Measurements from ENCODE around the gene TMEM204. TPM values are rescaled to one million over a fixed set of nuclear protein-coding genes. Genes with fewer than 3 reads are reported as not detected.

TMEM204 gene
- total RNA-seq, 2 experiments from 2014 or later: 42.9 to 43.5 TPM

GRCh38 chr16:1541293-1542165 is 8.1 kb downstream of the TMEM204 start:
- Mint-ChIP-seq H3K9me3 (no peaks in the 10 kb centered on the region), H3K4me1 (peaks cover 87% of the 10 kb centered on the region), H3K4me3 (no peak overlapping the region), H3K27ac (peak overlapping the region; percentile 54), H3K36me3 (ENCODE audit: low read depth) (peaks cover 60% of the 10 kb centered on the region), H3K27me3 (no peaks in the 10 kb centered on the region)
- ChIA-PET POLR2A (interaction anchor here (0.9 to 2.6 kb wide), 2 partner anchors 8 to 70 kb away, joined by 3 to 14 read pairs; partner anchors contain the start of genes IFT140 and TMEM204), CTCF (no interaction called here)
- no peak for DNase-seq

- Mint-ChIP-seq H3K27me3 (no peaks in the 10 kb centered on the region), H3K9me3 (no peaks in the 10 kb centered on the region), H3K27ac (peak overlapping the region; percentile 88), H3K4me3 (no peak overlapping the region), H3K36me3 (ENCODE audit: low read depth) (peaks cover 59% of the 10 kb centered on the region), H3K4me1 (peaks cover 83% of the 10 kb centered on the region)
- ChIA-PET CTCF (no interaction called here), POLR2A (interaction anchor here (0.9 to 2.6 kb wide), 2 partner anchors 9 to 69 kb away, joined by 3 to 14 read pairs; partner anchors contain the start of genes IFT140 and TMEM204)
- DNase-seq: no peak
Measured at GRCh38 chr16:1542166-1542500, 8.7 kb downstream of the TMEM204 start.

- ChIA-PET POLR2A (interaction anchor here (0.9 to 2.6 kb wide), 2 partner anchors 9 to 69 kb away, joined by 3 to 14 read pairs; partner anchors contain the start of genes IFT140 and TMEM204), CTCF (no interaction called here)
- DNase-seq: no peak
- Mint-ChIP-seq H3K4me3 (no peak overlapping the region), H3K27ac (peak overlapping the region; percentile 88), H3K9me3 (no peaks in the 10 kb centered on the region), H3K27me3 (no peaks in the 10 kb centered on the region), H3K4me1 (peaks cover 79% of the 10 kb centered on the region), H3K36me3 (ENCODE audit: low read depth) (peaks cover 55% of the 10 kb centered on the region)
Measured at GRCh38 chr16:1542533-1542932, 9.1 kb downstream of the TMEM204 start.

- POLR2A ChIA-PET: interaction anchor here (0.6 to 2.6 kb wide), 4 partner anchors 10 to 122 kb away, joined by 3 to 14 read pairs (median 4); partner anchors contain the start of genes CRAMP1, IFT140 and TMEM204
- no peaks in the 10 kb centered on the region for H3K9me3 Mint-ChIP-seq
Measured at GRCh38 chr16:1543085-1543896, 9.8 kb downstream of the TMEM204 start.

GRCh38 chr16:1545044-1546040 is 11.9 kb downstream of the TMEM204 start:
- Mint-ChIP-seq H3K4me3 (no peak overlapping the region), H3K27ac (peak overlapping the region; percentile 45), H3K4me1 (peaks cover 59% of the 10 kb centered on the region), H3K9me3 (no peaks in the 10 kb centered on the region), H3K27me3 (no peaks in the 10 kb centered on the region), H3K36me3 (ENCODE audit: low read depth) (peaks cover 47% of the 10 kb centered on the region)
- ChIA-PET CTCF (no interaction called here), POLR2A (interaction anchor here (0.6 to 1.9 kb wide), 2 partner anchors 12 to 124 kb away, joined by 3 to 4 read pairs; partner anchors contain the start of genes TMEM204 and UQCC4)
- no peak for DNase-seq

More at GRCh38 chr16:1543085-1543896, 9.8 kb downstream of the TMEM204 start:
- Mint-ChIP-seq H3K4me3 (peak overlapping the region; percentile 60), H3K36me3 (ENCODE audit: low read depth) (peaks cover 54% of the 10 kb centered on the region), H3K27me3 (no peaks in the 10 kb centered on the region), H3K27ac (peak overlapping the region; percentile 88), H3K4me1 (peaks cover 74% of the 10 kb centered on the region)
- CTCF ChIA-PET: interaction anchor here (1.2 kb wide), 1 partner anchor 114 kb away, joined by 3 read pairs; no protein-coding TSS in a partner anchor
- peak; percentile 66 for DNase-seq

- no peak overlapping the region for H3K27ac Mint-ChIP-seq
- no peaks in the 10 kb centered on the region for H3K9me3 Mint-ChIP-seq
- no peak for DNase-seq
- no peaks in the 10 kb centered on the region for H3K27me3 Mint-ChIP-seq
- peaks cover 47% of the 10 kb centered on the region for H3K36me3 Mint-ChIP-seq (ENCODE audit: low read depth)
- CTCF ChIA-PET: no interaction called here
- POLR2A ChIA-PET: interaction anchor here (1.9 kb wide), 1 partner anchor 126 kb away, joined by 4 read pairs; the partner anchor contains the start of gene UQCC4
- H3K4me1 Mint-ChIP-seq: peaks cover 51% of the 10 kb centered on the region
- H3K4me3 Mint-ChIP-seq: no peak overlapping the region
Measured at GRCh38 chr16:1546430-1546829, 13.0 kb downstream of the TMEM204 start.

- ChIA-PET POLR2A (no interaction called here), CTCF (no interaction called here)
- DNase-seq: no peak
- Mint-ChIP-seq H3K9me3 (no peaks in the 10 kb centered on the region), H3K4me3 (no peak overlapping the region), H3K36me3 (ENCODE audit: low read depth) (peaks cover 44% of the 10 kb centered on the region), H3K27ac (no peak overlapping the region), H3K27me3 (no peaks in the 10 kb centered on the region), H3K4me1 (peaks cover 34% of the 10 kb centered on the region)
Measured at GRCh38 chr16:1548233-1548632, 14.8 kb downstream of the TMEM204 start.

- Mint-ChIP-seq H3K27me3 (no peaks in the 10 kb centered on the region), H3K27ac (no peak overlapping the region), H3K4me3 (no peak overlapping the region), H3K36me3 (ENCODE audit: low read depth) (peaks cover 41% of the 10 kb centered on the region), H3K4me1 (peaks cover 30% of the 10 kb centered on the region), H3K9me3 (no peaks in the 10 kb centered on the region)
- DNase-seq: no peak
- CTCF ChIA-PET: no interaction called here
- POLR2A ChIA-PET: no interaction called here
Measured at GRCh38 chr16:1548727-1549126, 15.3 kb downstream of the TMEM204 start.

GRCh38 chr16:1550069-1550468 is 16.6 kb downstream of the TMEM204 start:
- Mint-ChIP-seq H3K9me3 (no peaks in the 10 kb centered on the region), H3K27me3 (no peaks in the 10 kb centered on the region), H3K4me3 (no peak overlapping the region), H3K36me3 (ENCODE audit: low read depth) (peaks cover 43% of the 10 kb centered on the region), H3K27ac (no peak overlapping the region), H3K4me1 (peaks cover 16% of the 10 kb centered on the region)
- no peak for DNase-seq
- ChIA-PET POLR2A (no interaction called here), CTCF (no interaction called here)

GRCh38 chr16:1550696-1551095 is 17.2 kb downstream of the TMEM204 start:
- H3K4me1 Mint-ChIP-seq: peaks cover 10% of the 10 kb centered on the region
- H3K36me3 Mint-ChIP-seq (ENCODE audit: low read depth): peaks cover 45% of the 10 kb centered on the region
- POLR2A ChIA-PET: no interaction called here
- CTCF ChIA-PET: no interaction called here
- no peak overlapping the region for H3K27ac Mint-ChIP-seq
- no peaks in the 10 kb centered on the region for H3K27me3 Mint-ChIP-seq
- no peak overlapping the region for H3K4me3 Mint-ChIP-seq
- no peaks in the 10 kb centered on the region for H3K9me3 Mint-ChIP-seq
- DNase-seq: no peak

GRCh38 chr16:1551166-1551565 is 17.7 kb downstream of the TMEM204 start:
- Mint-ChIP-seq H3K4me3 (no peak overlapping the region), H3K9me3 (no peaks in the 10 kb centered on the region), H3K4me1 (peaks cover 7% of the 10 kb centered on the region), H3K27ac (no peak overlapping the region), H3K36me3 (ENCODE audit: low read depth) (peaks cover 48% of the 10 kb centered on the region), H3K27me3 (no peaks in the 10 kb centered on the region)
- ChIA-PET CTCF (no interaction called here), POLR2A (no interaction called here)
- DNase-seq: no peak

GRCh38 chr16:1552129-1552528 is 18.7 kb downstream of the TMEM204 start:
- Mint-ChIP-seq H3K27ac (no peak overlapping the region), H3K4me1 (peaks cover 2% of the 10 kb centered on the region), H3K36me3 (ENCODE audit: low read depth) (peaks cover 45% of the 10 kb centered on the region), H3K9me3 (no peaks in the 10 kb centered on the region), H3K4me3 (no peak overlapping the region), H3K27me3 (no peaks in the 10 kb centered on the region)
- ChIA-PET CTCF (no interaction called here), POLR2A (no interaction called here)
- no peak for DNase-seq

All from activated CD4-positive, alpha-beta memory T cell treated with anti-CD3 and anti-CD28 coated beads, Interleukin-2, amount 10 ng/mL, durations not matched to agents 7 days and 5 days (primary cell).